GM23338 (cell line): ENCODE results near the gene GLCCI1. TPM values are rescaled to one million over a fixed set of nuclear protein-coding genes. Genes with fewer than 3 reads are reported as not detected.

Experiments
- ATAC-seq: fragments of 200-7000 bp; cut with Tn5 transposase; 3 replicates; pipeline ENCODE4 v1.9.1; 2020
- DNase-seq: peaks from one replicate; pipeline ENCODE4 v3.0.0-alpha.2; 2015; ENCODE audit warnings: low spot score
- H2AFZ ChIP-seq: fragments of 200-600 bp; sonication (generic); 2 replicates; pipeline ENCODE4 v1.8.0; 2016; ENCODE audit warnings: antibody characterized with exemption, mild to moderate bottlenecking, moderate library complexity
- H3F3A ChIP-seq: fragments of 200-600 bp; sonication (generic); replicated peaks from 2 replicates; pipeline ENCODE4 v1.8.0; 2017; ENCODE audit warnings: antibody characterized with exemption, mixed run types, low read depth
- H3K27ac ChIP-seq: fragments of 200-600 bp; sonication (generic); 2 replicates; pipeline ENCODE4 v1.6.1; 2016; ENCODE audit warnings: low read depth
- H3K27me3 ChIP-seq: fragments of 200-600 bp; sonication (generic); 2 replicates; pipeline ENCODE4 v1.8.0; 2016; ENCODE audit warnings: mild to moderate bottlenecking, mixed run types, moderate library complexity; ENCODE audit not compliant: insufficient read depth
- H3K36me3 ChIP-seq: fragments of 200-600 bp; sonication (generic); 2 replicates; pipeline ENCODE4 v1.8.0; 2016; ENCODE audit warnings: mild to moderate bottlenecking; ENCODE audit not compliant: insufficient read depth
- H3K4me1 ChIP-seq: fragments of 200-600 bp; sonication (generic); 2 replicates; pipeline ENCODE4 v1.8.0; 2016; ENCODE audit warnings: mild to moderate bottlenecking, moderate library complexity; ENCODE audit not compliant: insufficient read depth
- H3K4me2 ChIP-seq: fragments of 200-600 bp; sonication (generic); 2 replicates; pipeline ENCODE4 v1.7.1; 2017; ENCODE audit warnings: mixed run types
- H3K4me3 ChIP-seq: fragments of 200-600 bp; sonication (generic); 2 replicates; pipeline ENCODE4 v1.6.1; 2016; ENCODE audit warnings: mixed run types
- H3K79me2 ChIP-seq: fragments of 200-600 bp; sonication (generic); replicated peaks from 2 replicates; pipeline ENCODE4 v1.8.0; 2017; ENCODE audit warnings: mild to moderate bottlenecking; ENCODE audit not compliant: insufficient read depth
- H3K9me2 ChIP-seq: fragments of 200-600 bp; sonication (generic); 2 replicates; pipeline ENCODE4 v1.8.0; 2017; ENCODE audit not compliant: insufficient read depth
- H4K20me1 ChIP-seq: fragments of 200-600 bp; sonication (generic); replicated peaks from 2 replicates; pipeline ENCODE4 v1.8.0; 2017; ENCODE audit warnings: mild to moderate bottlenecking; ENCODE audit not compliant: insufficient read depth
- H3K27ac Mint-ChIP-seq: 2 replicates; pipeline ENCODE4 v1.8.0; 2020; ENCODE audit warnings: inconsistent platforms, mild to moderate bottlenecking, moderate library complexity, mixed read lengths
- H3K27me3 Mint-ChIP-seq: 3 replicates; pipeline ENCODE4 v1.8.0; 2022; ENCODE audit warnings: low read depth, mild to moderate bottlenecking, moderate library complexity, mixed read lengths, inconsistent platforms; ENCODE audit not compliant: insufficient read depth, poor library complexity
- H3K36me3 Mint-ChIP-seq: 3 replicates; pipeline ENCODE4 v1.8.0; 2021; ENCODE audit warnings: low read depth, mild to moderate bottlenecking, inconsistent platforms, moderate library complexity, mixed read lengths
- H3K4me1 Mint-ChIP-seq: 3 replicates; pipeline ENCODE4 v1.8.0; 2020; ENCODE audit warnings: mild to moderate bottlenecking, inconsistent platforms, mixed read lengths
- H3K4me3 Mint-ChIP-seq: 3 replicates; pipeline ENCODE4 v1.8.0; 2021; ENCODE audit warnings: moderate library complexity, mild to moderate bottlenecking, inconsistent platforms, mixed read lengths
- H3K9me3 Mint-ChIP-seq: 3 replicates; pipeline ENCODE4 v1.8.0; 2020; ENCODE audit warnings: moderate library complexity, mild to moderate bottlenecking, inconsistent platforms, mixed read lengths
- CREB1 ChIP-seq: fragments of 250-450 bp; sonication (Bioruptor Pico); IDR thresholded peaks from 2 replicates; pipeline ENCODE4 v1.5.0; 2020; ENCODE audit warnings: low read depth, mild to moderate bottlenecking, moderate library complexity
- CTCF ChIP-seq, 2 experiments: fragments of 200-600 bp in 1 of 2; sonication (generic) in 1 of 2; conservative IDR thresholded peaks; 2 replicates each; pipeline versions ENCODE4 v1.5.1 to v1.6.1; 2016 to 2017; ENCODE audit warnings: antibody characterized with exemption in 2 of 2, low read depth in 2 of 2, mild to moderate bottlenecking in 2 of 2, moderate library complexity in 1 of 2
- EZH2 ChIP-seq: fragments of 200-600 bp; sonication (generic); IDR thresholded peaks from one replicate; pipeline ENCODE4 v1.8.0; 2017; ENCODE audit warnings: antibody characterized with exemption, mild to moderate bottlenecking, low read depth; ENCODE audit not compliant: unreplicated experiment
- EZH2phosphoT487 ChIP-seq: fragments of 200-600 bp; sonication (generic); IDR thresholded peaks from one replicate; pipeline ENCODE4 v1.8.1; 2018; ENCODE audit warnings: antibody characterized with exemption; ENCODE audit not compliant: unreplicated experiment
- JUNB ChIP-seq: IDR thresholded peaks from one replicate; pipeline ENCODE4 v1.6.1; 2016; ENCODE audit warnings: antibody characterized with exemption; ENCODE audit not compliant: unreplicated experiment
- NANOG ChIP-seq: IDR thresholded peaks from 2 replicates; pipeline ENCODE4 v1.6.1; 2016; ENCODE audit warnings: antibody characterized with exemption, borderline replicate concordance
- POLR2AphosphoS5 ChIP-seq: IDR thresholded peaks from 2 replicates; pipeline ENCODE4 v1.6.1; 2016; ENCODE audit warnings: antibody characterized with exemption, low read depth
- STAT1 ChIP-seq: IDR thresholded peaks from one replicate; pipeline ENCODE4 v1.6.1; 2016; ENCODE audit warnings: antibody characterized with exemption; ENCODE audit not compliant: unreplicated experiment
- ZNF114 ChIP-seq: fragments of 250-450 bp; sonication (Bioruptor Pico); IDR thresholded peaks from 2 replicates; pipeline ENCODE4 v1.5.0; 2020; ENCODE audit warnings: mild to moderate bottlenecking, moderate library complexity
- ZNF331 ChIP-seq: fragments of 250-450 bp; sonication (Bioruptor Pico); IDR thresholded peaks from 2 replicates; pipeline ENCODE4 v1.5.0; 2020; ENCODE audit warnings: low read depth, mild to moderate bottlenecking, moderate library complexity
- ZNF462 ChIP-seq: fragments of 250-450 bp; sonication (Bioruptor Pico); IDR thresholded peaks from 2 replicates; pipeline ENCODE4 v1.5.0; 2020; ENCODE audit warnings: mild to moderate bottlenecking, moderate library complexity
- polyA plus RNA-seq: library from polyadenylated mRNA; unstranded; fragments of >200 nt; fragmentation: Nextera tagmentation; extraction: Ambion mirVana; gene quantifications from 2 replicates; pipeline ENCODE4 v1.2.1, GENCODE V29; 2016
- total RNA-seq: library from RNA; depleted of rRNA; stranded (reverse); fragments of >200 nt; shearing (Covaris generic); gene quantifications from 2 replicates; pipeline ENCODE4 v1.2.3, GENCODE V29; 2014
- TF ChIP-seq, protein P1 (sequence below): IDR thresholded peaks from 2 replicates; pipeline ENCODE4 v1.6.1; 2016; ENCODE audit warnings: antibody characterized with exemption
- TF ChIP-seq, protein P2 (sequence below): IDR thresholded peaks from one replicate; pipeline ENCODE4 v1.6.1; 2018; ENCODE audit warnings: antibody characterized with exemption; ENCODE audit not compliant: unreplicated experiment

GLCCI1 gene
- total and polyA plus RNA-seq, 2 experiments from 2014 or later: 15.0 to 15.7 TPM

- no peaks in the 10 kb centered on the region for H3F3A ChIP-seq
- TF ChIP-seq EZH2 (no peak), ZNF331 (no peak), NANOG (no peak), POLR2AphosphoS5 (no peak), CREB1 (no peak), EZH2phosphoT487 (no peak), CTCF (conservative IDR thresholded peaks at IDR 0.05; ENCODE audit: low read depth in 2 of 2) (no peak), ZNF462 (CRISPR knock-in tag) (no peak), ZNF114 (no peak), JUNB (no peak), STAT1 (no peak)
- TF ChIP-seq, protein P1, sequence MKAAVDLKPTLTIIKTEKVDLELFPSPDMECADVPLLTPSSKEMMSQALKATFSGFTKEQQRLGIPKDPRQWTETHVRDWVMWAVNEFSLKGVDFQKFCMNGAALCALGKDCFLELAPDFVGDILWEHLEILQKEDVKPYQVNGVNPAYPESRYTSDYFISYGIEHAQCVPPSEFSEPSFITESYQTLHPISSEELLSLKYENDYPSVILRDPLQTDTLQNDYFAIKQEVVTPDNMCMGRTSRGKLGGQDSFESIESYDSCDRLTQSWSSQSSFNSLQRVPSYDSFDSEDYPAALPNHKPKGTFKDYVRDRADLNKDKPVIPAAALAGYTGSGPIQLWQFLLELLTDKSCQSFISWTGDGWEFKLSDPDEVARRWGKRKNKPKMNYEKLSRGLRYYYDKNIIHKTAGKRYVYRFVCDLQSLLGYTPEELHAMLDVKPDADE: no peak
- TF ChIP-seq, protein P2, sequence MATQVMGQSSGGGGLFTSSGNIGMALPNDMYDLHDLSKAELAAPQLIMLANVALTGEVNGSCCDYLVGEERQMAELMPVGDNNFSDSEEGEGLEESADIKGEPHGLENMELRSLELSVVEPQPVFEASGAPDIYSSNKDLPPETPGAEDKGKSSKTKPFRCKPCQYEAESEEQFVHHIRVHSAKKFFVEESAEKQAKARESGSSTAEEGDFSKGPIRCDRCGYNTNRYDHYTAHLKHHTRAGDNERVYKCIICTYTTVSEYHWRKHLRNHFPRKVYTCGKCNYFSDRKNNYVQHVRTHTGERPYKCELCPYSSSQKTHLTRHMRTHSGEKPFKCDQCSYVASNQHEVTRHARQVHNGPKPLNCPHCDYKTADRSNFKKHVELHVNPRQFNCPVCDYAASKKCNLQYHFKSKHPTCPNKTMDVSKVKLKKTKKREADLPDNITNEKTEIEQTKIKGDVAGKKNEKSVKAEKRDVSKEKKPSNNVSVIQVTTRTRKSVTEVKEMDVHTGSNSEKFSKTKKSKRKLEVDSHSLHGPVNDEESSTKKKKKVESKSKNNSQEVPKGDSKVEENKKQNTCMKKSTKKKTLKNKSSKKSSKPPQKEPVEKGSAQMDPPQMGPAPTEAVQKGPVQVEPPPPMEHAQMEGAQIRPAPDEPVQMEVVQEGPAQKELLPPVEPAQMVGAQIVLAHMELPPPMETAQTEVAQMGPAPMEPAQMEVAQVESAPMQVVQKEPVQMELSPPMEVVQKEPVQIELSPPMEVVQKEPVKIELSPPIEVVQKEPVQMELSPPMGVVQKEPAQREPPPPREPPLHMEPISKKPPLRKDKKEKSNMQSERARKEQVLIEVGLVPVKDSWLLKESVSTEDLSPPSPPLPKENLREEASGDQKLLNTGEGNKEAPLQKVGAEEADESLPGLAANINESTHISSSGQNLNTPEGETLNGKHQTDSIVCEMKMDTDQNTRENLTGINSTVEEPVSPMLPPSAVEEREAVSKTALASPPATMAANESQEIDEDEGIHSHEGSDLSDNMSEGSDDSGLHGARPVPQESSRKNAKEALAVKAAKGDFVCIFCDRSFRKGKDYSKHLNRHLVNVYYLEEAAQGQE: no peak
- DNase-seq (no peak), ATAC-seq (no peak)
- no peak overlapping the region for H3K4me2 ChIP-seq
- no peaks in the 10 kb centered on the region for H3K9me2 ChIP-seq
- H3K79me2 ChIP-seq: peaks cover 86% of the 10 kb centered on the region
- no peaks in the 10 kb centered on the region for H3K36me3 Mint-ChIP-seq
- H3K4me3 ChIP-seq: no peak overlapping the region
- no peaks in the 10 kb centered on the region for H3K4me1 ChIP-seq
- H3K36me3 ChIP-seq: no peaks in the 10 kb centered on the region
- H3K27ac Mint-ChIP-seq: no peak overlapping the region
- peaks cover 6% of the 10 kb centered on the region; the same call in 1 of the 2 replicates for H4K20me1 ChIP-seq
- H2AFZ ChIP-seq: no peak overlapping the region
- H3K4me1 Mint-ChIP-seq: peaks cover 9% of the 10 kb centered on the region; the same call in 2 of the 3 replicates
- H3K27ac ChIP-seq: no peak overlapping the region
- H3K27me3 ChIP-seq: no peaks in the 10 kb centered on the region
- no peak overlapping the region for H3K4me3 Mint-ChIP-seq
- no peaks in the 10 kb centered on the region for H3K27me3 Mint-ChIP-seq
- H3K9me3 Mint-ChIP-seq: no peaks in the 10 kb centered on the region
These were observed 15.8 kb downstream of the GLCCI1 start for GRCh38 chr7:7984424-7984823.
